HEK293 (cell line): Measurements from ENCODE around the gene ZNF79.

Source experiments
- CTCF ChIP-seq: fragments of 450-650 bp; formaldehyde crosslinking; IDR thresholded peaks from 2 replicates; pipeline ENCODE4 v1.5.1; 2016; ENCODE audit warnings: missing biosample characterization, missing genetic modification characterization
- ZBTB21 ChIP-seq: fragments of 450-650 bp; formaldehyde crosslinking; IDR thresholded peaks from 2 replicates; pipeline ENCODE4 v1.5.1; 2017; ENCODE audit warnings: missing biosample characterization, missing genetic modification characterization
- ZNF138 ChIP-seq: fragments of 450-650 bp; formaldehyde crosslinking; IDR thresholded peaks from 2 replicates; pipeline ENCODE4 v1.5.1; 2016; ENCODE audit warnings: missing biosample characterization, missing genetic modification characterization, borderline replicate concordance

DNA sequence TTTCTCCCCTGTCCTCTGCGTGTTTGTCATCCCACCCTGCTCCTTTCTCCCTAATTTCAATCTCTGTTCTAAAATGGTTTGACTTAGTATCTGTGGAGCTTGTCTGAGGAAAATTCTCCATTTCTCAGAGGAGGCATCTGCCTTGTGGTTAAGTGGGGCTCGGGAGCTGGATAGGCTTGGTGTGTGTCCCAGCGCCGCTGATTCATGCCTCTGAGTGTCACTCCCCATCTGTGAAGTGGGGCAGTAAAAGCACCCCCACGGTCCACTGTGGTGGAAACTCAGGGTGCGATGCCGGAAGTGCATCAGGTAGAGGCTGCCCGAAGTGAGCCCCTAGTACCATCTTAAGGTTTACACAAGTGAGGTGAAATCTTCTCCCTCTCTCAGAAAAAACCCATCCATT is 64.8 kb downstream of the ZNF79 start:
- no peak for TF ChIP-seq ZBTB21 (tag by site-specific recombination)
- no peak for TF ChIP-seq CTCF (tag by site-specific recombination)
- no peak for TF ChIP-seq ZNF138
